ENCODE measurements around the gene FAF1. TPM values are rescaled to one million over a fixed set of nuclear protein-coding genes. Genes with fewer than 3 reads are reported as not detected.

The FAF1 gene
- total RNA-seq, 4 donors from 2014 or later, result 60.4 to 89.0 (median 67.8) TPM

GRCh38 chr1:50808296-50808695, 151.8 kb downstream of the FAF1 start:
- H3K27me3 ChIP-seq, result no peaks in the 10 kb centered on the region
- no peak for ATAC-seq
- H3K4me3 ChIP-seq, result no peak overlapping the region
- no peak for TF ChIP-seq POLR2AphosphoS5 (IDR thresholded peaks at IDR 0.05)
- no peak for TF ChIP-seq POLR2A (IDR thresholded peaks at IDR 0.05)
- no peak for TF ChIP-seq EP300 (IDR thresholded peaks at IDR 0.05)
- no peak for TF ChIP-seq CTCF (IDR thresholded peaks at IDR 0.05)
- H3K36me3 ChIP-seq, result no peaks in the 10 kb centered on the region
- H3K4me1 ChIP-seq, result peaks cover 0 to 2% (median 0%) of the 10 kb centered on the region in 3 donors
- WGBS, 2 donors (ENCODE audit: low coverage in 1 of 2), result 98 to 100% methylated on average over 3 of the region's 3 CpGs
- no peaks in the 10 kb centered on the region for H3K9me3 ChIP-seq
- no peak overlapping the region for H3K27ac ChIP-seq

- ATAC-seq, result no peak
- WGBS, 2 donors (ENCODE audit: low coverage in 1 of 2), result 87 to 96% methylated on average over 2 of the region's 2 CpGs
These were observed 163.8 kb downstream of the FAF1 start for GRCh38 chr1:50796272-50796671.

GRCh38 chr1:50793521-50793920, 166.5 kb downstream of the FAF1 start:
- no peak for TF ChIP-seq POLR2AphosphoS5 (IDR thresholded peaks at IDR 0.05)
- no peak for TF ChIP-seq EP300 (IDR thresholded peaks at IDR 0.05)
- TF ChIP-seq POLR2A (IDR thresholded peaks at IDR 0.05), result no peak
- no peak for TF ChIP-seq CTCF (IDR thresholded peaks at IDR 0.05)
- H3K4me3 ChIP-seq, result no peak overlapping the region
- no peaks in the 10 kb centered on the region for H3K36me3 ChIP-seq
- H3K27me3 ChIP-seq, result no peaks in the 10 kb centered on the region
- H3K27ac ChIP-seq, result no peak overlapping the region
- no peak for ATAC-seq
- no peaks in the 10 kb centered on the region for H3K9me3 ChIP-seq
- WGBS, 2 donors (ENCODE audit: low coverage in 1 of 2), result 92 to 94% methylated on average over 6 of the region's 6 CpGs
- H3K4me1 ChIP-seq, result peaks cover 0 to 6% (median 0%) of the 10 kb centered on the region in 3 donors

More at GRCh38 chr1:50796272-50796671, 163.8 kb downstream of the FAF1 start:
- H3K4me1 ChIP-seq, result peaks cover 0 to 18% (median 0%) of the 10 kb centered on the region in 3 donors
- H3K36me3 ChIP-seq, result no peaks in the 10 kb centered on the region
- no peaks in the 10 kb centered on the region for H3K9me3 ChIP-seq
- TF ChIP-seq EP300 (IDR thresholded peaks at IDR 0.05), result no peak
- TF ChIP-seq CTCF (IDR thresholded peaks at IDR 0.05), result no peak
- TF ChIP-seq POLR2AphosphoS5 (IDR thresholded peaks at IDR 0.05), result no peak
- no peak overlapping the region for H3K27ac ChIP-seq
- no peaks in the 10 kb centered on the region for H3K27me3 ChIP-seq
- H3K4me3 ChIP-seq, result no peak overlapping the region

GRCh38 chr1:50787266-50787665, 172.8 kb downstream of the FAF1 start:
- TF ChIP-seq POLR2AphosphoS5 (IDR thresholded peaks at IDR 0.05), result no peak
- TF ChIP-seq POLR2A (IDR thresholded peaks at IDR 0.05), result no peak
- TF ChIP-seq EP300 (IDR thresholded peaks at IDR 0.05), result no peak
- TF ChIP-seq CTCF (IDR thresholded peaks at IDR 0.05), result no peak
- no peaks in the 10 kb centered on the region for H3K9me3 ChIP-seq
- no peaks in the 10 kb centered on the region for H3K4me1 ChIP-seq

GRCh38 chr1:50783286-50783685, 176.8 kb downstream of the FAF1 start:
- Histone ChIP-seq H3K9me3 (no peaks in the 10 kb centered on the region), H3K27ac (no peak overlapping the region), H3K4me3 (no peak overlapping the region), H3K4me1 (no peaks in the 10 kb centered on the region), H3K36me3 (peaks cover 0 to 47% of the 10 kb centered on the region in 2 donors), H3K27me3 (no peaks in the 10 kb centered on the region)
- ATAC-seq, result no peak
- 81 to 87% methylated on average over 8 to 9 of the region's 9 CpGs for WGBS, 2 donors (ENCODE audit: low coverage in 1 of 2)
- TF ChIP-seq EP300 (IDR thresholded peaks at IDR 0.05) (no peak), POLR2A (IDR thresholded peaks at IDR 0.05) (no peak), POLR2AphosphoS5 (IDR thresholded peaks at IDR 0.05) (no peak), CTCF (IDR thresholded peaks at IDR 0.05) (no peak)

More at GRCh38 chr1:50787266-50787665, 172.8 kb downstream of the FAF1 start:
- Histone ChIP-seq H3K27me3 (no peaks in the 10 kb centered on the region), H3K36me3 (peaks cover 0 to 24% of the 10 kb centered on the region in 2 donors), H3K27ac (no peak overlapping the region), H3K4me3 (no peak overlapping the region)
- ATAC-seq, result no peak
- WGBS, 2 donors (ENCODE audit: low coverage in 1 of 2), result 67 to 88% methylated on average over 3 of the region's 3 CpGs
